Ovary (tissue), 3 donors: Measurements from ENCODE around the gene MDH1B.

Experiments
- CTCF ChIP-seq, 3 donors: fragments of 450-650 bp in 2 of 3; fragments of 200-600 bp in 1 of 3; IDR thresholded peaks; one replicate each; pipeline versions ENCODE4 v1.5.1 to v1.8.0; 2016 to 2022; ENCODE audit warnings: antibody characterized with exemption in 3 of 3, mild to moderate bottlenecking in 1 of 3
- EP300 ChIP-seq: sonication (generic); formaldehyde crosslinking; IDR thresholded peaks from one replicate; pipeline ENCODE4 v1.6.1; 2017; ENCODE audit warnings: antibody characterized with exemption
- donor health status: DM: no; HTN: no; CAD: no.

- TF ChIP-seq CTCF (IDR thresholded peaks at IDR 0.05) (no peak), EP300 (no peak)
These were observed 32.2 kb upstream of the MDH1B start for GRCh38 chr2:206797376-206797775.
